NT2/D1 (cell line): ENCODE data around the gene ZSCAN5A.
"Not testable (repeated sequence)": the region's sequence is repeated elsewhere in the genome, so short reads cannot be mapped to it uniquely, and the experiment has no call there.

Source experiments
- SUZ12 ChIP-seq: IDR thresholded peaks from 2 replicates; pipeline ENCODE4 v1.6.1; 2011; ENCODE audit not compliant: insufficient read length, insufficient read depth; ENCODE audit errors: extremely low read depth
- YY1 ChIP-seq: IDR thresholded peaks from 2 replicates; pipeline ENCODE4 v1.6.1; 2011; ENCODE audit not compliant: insufficient read length, insufficient read depth
- ZNF274 ChIP-seq: IDR thresholded peaks from 2 replicates; pipeline ENCODE4 v1.6.1; 2011; ENCODE audit warnings: mild to moderate bottlenecking, low read depth, low read length

DNA sequence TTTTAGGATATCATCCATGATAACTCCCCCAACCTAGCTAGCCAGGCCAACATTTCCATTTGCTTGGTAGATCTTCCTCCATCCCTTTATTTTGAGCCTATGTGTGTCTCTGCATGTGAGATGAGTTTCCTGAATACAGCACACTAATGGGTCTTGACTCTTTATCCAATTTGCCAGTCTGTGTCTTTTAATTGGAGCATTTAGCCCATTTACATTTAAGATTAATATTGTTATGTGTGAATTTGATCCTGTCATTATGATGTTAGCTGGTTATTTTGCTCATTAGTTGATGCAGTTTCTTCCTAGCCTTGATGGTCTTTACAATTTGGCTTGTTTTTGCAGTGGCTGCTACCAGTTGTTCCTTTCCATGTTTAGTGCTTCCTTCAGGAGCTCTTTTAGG lies 20.7 kb upstream of the ZSCAN5A start:
- TF ChIP-seq YY1, ZNF274, SUZ12: not testable (repeated sequence)
